ENCODE measurements around the gene CACNA2D3. TPM values are rescaled to one million over a fixed set of nuclear protein-coding genes. Genes with fewer than 3 reads are reported as not detected.

The CACNA2D3 gene
- polyA plus RNA-seq, 3 donors, result 8.3 to 21.5 (median 10.4) TPM

GRCh38 chr3:54279005-54279583 is 156.7 kb downstream of the CACNA2D3 start:
- Histone ChIP-seq H3K4me2 (replicated peaks; ENCODE audit: extremely low read depth, low read length, poor library complexity, severe bottlenecking) (no peak overlapping the region), H3K9ac (ENCODE audit: insufficient read depth, low read length, poor library complexity, severe bottlenecking) (no peak overlapping the region), H3K4me1 (ENCODE audit: control insufficient read depth in 1 of 2, insufficient read depth in 2 of 2, low read length in 2 of 2) (no peaks in the 10 kb centered on the region), H3K79me2 (ENCODE audit: insufficient read depth, low read length) (no peaks in the 10 kb centered on the region), H3K27ac (ENCODE audit: low read depth in 1 of 2, low read length in 2 of 2) (no peak overlapping the region), H3K4me3 (replicated peaks in 1 of 3; ENCODE audit: low read depth in 2 of 3, low read length in 3 of 3) (no peak overlapping the region), H4K20me1 (ENCODE audit: insufficient read depth, low read length) (no peaks in the 10 kb centered on the region), H3K27me3 (ENCODE audit: control insufficient read depth in 2 of 2, insufficient read depth in 2 of 2, low read length in 2 of 2) (peaks cover 3 to 4% of the 10 kb centered on the region in 2 donors), H3K9me3 (replicated peaks in 1 of 2; ENCODE audit: control insufficient read depth in 1 of 2, insufficient read depth in 1 of 2, low read length in 2 of 2) (peaks cover 0 to 3% of the 10 kb centered on the region in 2 donors), H3K36me3 (replicated peaks in 1 of 2; ENCODE audit: control insufficient read depth in 1 of 2, insufficient read depth in 2 of 2, low read length in 2 of 2) (no peaks in the 10 kb centered on the region), H2AFZ (ENCODE audit: insufficient read depth, low read depth, low read length, poor library complexity, severe bottlenecking) (no peak overlapping the region)
- H3K27me3 Mint-ChIP-seq (ENCODE audit: low read depth in 3 of 3), result peaks cover 6 to 22% (median 15%) of the 10 kb centered on the region in 3 donors
- no peaks in the 10 kb centered on the region for H3K4me1 Mint-ChIP-seq
- no peaks in the 10 kb centered on the region for H3K36me3 Mint-ChIP-seq
- WGBS (ENCODE audit: insufficient coverage), result 91% methylated on average over 6 of the region's 10 CpGs
- H3K9me3 Mint-ChIP-seq, result peaks cover 0 to 19% (median 12%) of the 10 kb centered on the region in 7 donors
- H3K4me3 Mint-ChIP-seq, result no peak overlapping the region
- no peak for DNase-seq
- TF ChIP-seq CTCF (IDR thresholded peaks at IDR 0.05), result no peak
- no peak overlapping the region for H3K27ac Mint-ChIP-seq
- intact Hi-C loops (cut with micrococcal nuclease), result no loop called here

- WGBS (ENCODE audit: insufficient coverage), result 100% methylated on average over 1 of the region's 4 CpGs
- H3K36me3 Mint-ChIP-seq, result no peaks in the 10 kb centered on the region
- H3K4me3 ChIP-seq (replicated peaks in 1 of 3; ENCODE audit: low read depth in 2 of 3, low read length in 3 of 3), result no peak overlapping the region
- H3K4me3 Mint-ChIP-seq, result no peak overlapping the region
- H3K79me2 ChIP-seq (ENCODE audit: insufficient read depth, low read length), result no peaks in the 10 kb centered on the region
- intact Hi-C loops (cut with micrococcal nuclease), result no loop called here
- TF ChIP-seq CTCF (IDR thresholded peaks at IDR 0.05), result no peak
- H3K27ac Mint-ChIP-seq, result no peak overlapping the region
- no peak overlapping the region for H2AFZ ChIP-seq (ENCODE audit: insufficient read depth, low read depth, low read length, poor library complexity, severe bottlenecking)
- no peaks in the 10 kb centered on the region for H3K4me1 ChIP-seq (ENCODE audit: control insufficient read depth in 1 of 2, insufficient read depth in 2 of 2, low read length in 2 of 2)
- peaks cover 3 to 4% of the 10 kb centered on the region in 2 donors for H3K27me3 ChIP-seq (ENCODE audit: control insufficient read depth in 2 of 2, insufficient read depth in 2 of 2, low read length in 2 of 2)
- no peak overlapping the region for H3K27ac ChIP-seq (ENCODE audit: low read depth in 1 of 2, low read length in 2 of 2)
- peaks cover 6 to 20% (median 12%) of the 10 kb centered on the region in 3 donors for H3K27me3 Mint-ChIP-seq (ENCODE audit: low read depth in 3 of 3)
- no peak for DNase-seq
- no peaks in the 10 kb centered on the region for H3K4me1 Mint-ChIP-seq
- no peaks in the 10 kb centered on the region for H4K20me1 ChIP-seq (ENCODE audit: insufficient read depth, low read length)
- H3K36me3 ChIP-seq (replicated peaks in 1 of 2; ENCODE audit: control insufficient read depth in 1 of 2, insufficient read depth in 2 of 2, low read length in 2 of 2), result no peaks in the 10 kb centered on the region
- peaks cover 2 to 18% (median 14%) of the 10 kb centered on the region in 7 donors for H3K9me3 Mint-ChIP-seq
- no peak overlapping the region for H3K4me2 ChIP-seq (replicated peaks; ENCODE audit: extremely low read depth, low read length, poor library complexity, severe bottlenecking)
- no peak overlapping the region for H3K9ac ChIP-seq (ENCODE audit: insufficient read depth, low read length, poor library complexity, severe bottlenecking)
- no peaks in the 10 kb centered on the region for H3K9me3 ChIP-seq (replicated peaks in 1 of 2; ENCODE audit: control insufficient read depth in 1 of 2, insufficient read depth in 1 of 2, low read length in 2 of 2)
These were observed 161.1 kb downstream of the CACNA2D3 start for GRCh38 chr3:54283470-54283869.

All from CD14-positive monocyte (primary cell).